IMR-90 (cell line): ENCODE measurements around the gene IL31RA. TPM values are rescaled to one million over a fixed set of nuclear protein-coding genes. Genes with fewer than 3 reads are reported as not detected.

Experiments used
- ATAC-seq: fragments of 200-7000 bp; cut with Tn5 transposase; 2 replicates; pipeline ENCODE4 v1.9.1; 2020; ENCODE audit warnings: low read depth, mild to moderate bottlenecking, moderate library complexity
- BruUV-seq: library from RNA; stranded (reverse); fragments of 400-500 nt; replicated peaks from 2 replicates; lab custom pipeline; 2021; lab: Mats Ljungman, UMichigan
- CTCF ChIA-PET: fragments of 300-600 bp; formaldehyde crosslinking; extraction: SDS; loops from one replicate; lab custom pipeline; 2021; ENCODE audit warnings: antibody characterized with exemption; lab: Yijun Ruan, JAX
- POLR2A ChIA-PET: fragments of 300-600 bp; sonication (Branson Sonifier 250); formaldehyde crosslinking; loops from one replicate; lab custom pipeline; 2022; ENCODE audit warnings: antibody characterized with exemption; ENCODE audit not compliant: unreplicated experiment; lab: Charles Lee
- DNase-seq: peaks from one replicate; pipeline ENCODE4 v3.0.0; 2013
- H2AFZ ChIP-seq: replicated peaks from 2 replicates; pipeline ENCODE3; 2013; ENCODE audit warnings: low read length, mild to moderate bottlenecking; ENCODE audit not compliant: poor library complexity
- H2AK5ac ChIP-seq: 2 replicates; pipeline ENCODE4 v1.6.1; 2013; ENCODE audit warnings: low read depth, low read length, inconsistent platforms
- H2AK9ac ChIP-seq: replicated peaks from 2 replicates; pipeline ENCODE3; 2013; ENCODE audit warnings: mild to moderate bottlenecking, low read depth, low read length, moderate library complexity; ENCODE audit not compliant: poor library complexity
- H2BK120ac ChIP-seq: 2 replicates; pipeline ENCODE4 v1.6.1; 2013; ENCODE audit warnings: low read depth, low read length, inconsistent platforms
- H2BK15ac ChIP-seq: 3 replicates; pipeline ENCODE4 v1.6.1; 2013; ENCODE audit warnings: low read depth, low read length, inconsistent platforms
- H2BK20ac ChIP-seq: 2 replicates; pipeline ENCODE4 v1.6.1; 2013; ENCODE audit warnings: low read depth, mild to moderate bottlenecking, inconsistent platforms, low read length, moderate library complexity
- H2BK5ac ChIP-seq: 2 replicates; pipeline ENCODE4 v1.6.1; 2013; ENCODE audit warnings: mild to moderate bottlenecking, low read depth, low read length, inconsistent platforms; ENCODE audit not compliant: poor library complexity, severe bottlenecking
- H3K14ac ChIP-seq: replicated peaks from 2 replicates; pipeline ENCODE4 v1.6.1; 2013; ENCODE audit warnings: low read depth, low read length, inconsistent platforms
- H3K18ac ChIP-seq: 2 replicates; pipeline ENCODE4 v1.6.1; 2013; ENCODE audit warnings: low read depth, low read length, control low read depth
- H3K23ac ChIP-seq: 2 replicates; pipeline ENCODE4 v1.6.1; 2013; ENCODE audit warnings: low read depth, low read length, inconsistent platforms
- H3K27ac ChIP-seq: 2 replicates; pipeline ENCODE4 v1.5.1; 2013; ENCODE audit warnings: mild to moderate bottlenecking, control low read depth, low read length; ENCODE audit not compliant: insufficient read depth
- H3K27me3 ChIP-seq: 2 replicates; pipeline ENCODE4 v1.6.1; 2013; ENCODE audit warnings: low read length; ENCODE audit not compliant: control insufficient read depth, insufficient read depth
- H3K36me3 ChIP-seq: 2 replicates; pipeline ENCODE4 v1.6.1; 2013; ENCODE audit warnings: low read length, mixed read lengths; ENCODE audit not compliant: control insufficient read depth, insufficient read depth
- H3K4ac ChIP-seq: 2 replicates; pipeline ENCODE4 v1.6.1; 2013; ENCODE audit warnings: low read depth, low read length, inconsistent platforms
- H3K4me1 ChIP-seq: 2 replicates; pipeline ENCODE4 v1.6.1; 2013; ENCODE audit warnings: low read length, mixed read lengths; ENCODE audit not compliant: control insufficient read depth, insufficient read depth
- H3K4me2 ChIP-seq: 2 replicates; pipeline ENCODE4 v1.6.1; 2013; ENCODE audit warnings: low read depth, mild to moderate bottlenecking, control low read depth, low read length, moderate library complexity
- H3K4me3 ChIP-seq: 2 replicates; pipeline ENCODE4 v1.5.1; 2013; ENCODE audit warnings: low read depth, mild to moderate bottlenecking, control low read depth, low read length, moderate library complexity; ENCODE audit not compliant: insufficient read depth
- H3K56ac ChIP-seq: 2 replicates; pipeline ENCODE4 v1.6.1; 2013; ENCODE audit warnings: low read length, inconsistent platforms; ENCODE audit not compliant: insufficient read depth; ENCODE audit errors: extremely low read depth
- H3K79me1 ChIP-seq, 2 experiments: 2 replicates each; pipeline ENCODE4 v1.6.1; 2013; ENCODE audit warnings: low read length in 2 of 2, inconsistent platforms in 1 of 2, low read depth in 1 of 2
- H3K9ac ChIP-seq: 2 replicates; pipeline ENCODE4 v1.6.1; 2013; ENCODE audit warnings: low read depth, low read length, control low read depth
- H3K9me1 ChIP-seq: 2 replicates; pipeline ENCODE4 v1.6.1; 2013; ENCODE audit warnings: low read length, inconsistent platforms; ENCODE audit not compliant: insufficient read depth
- H3K9me3 ChIP-seq: 2 replicates; pipeline ENCODE4 v1.6.1; 2013; ENCODE audit warnings: low read length; ENCODE audit not compliant: control insufficient read depth, insufficient read depth
- H4K20me1 ChIP-seq: 2 replicates; pipeline ENCODE4 v1.6.1; 2013; ENCODE audit warnings: low read length, inconsistent platforms; ENCODE audit not compliant: insufficient read depth
- H4K5ac ChIP-seq: 2 replicates; pipeline ENCODE4 v1.6.1; 2013; ENCODE audit warnings: mild to moderate bottlenecking, low read depth, low read length, control low read depth
- H4K8ac ChIP-seq, 2 experiments: 2 replicates each; pipeline ENCODE4 v1.6.1; 2013; ENCODE audit warnings: low read depth in 2 of 2, low read length in 2 of 2, control low read depth in 1 of 2, inconsistent platforms in 1 of 2
- H4K91ac ChIP-seq: 2 replicates; pipeline ENCODE4 v1.6.1; 2013; ENCODE audit warnings: low read depth, low read length, inconsistent platforms; ENCODE audit not compliant: insufficient read depth
- BHLHE40 ChIP-seq: fragments of 150-350 bp; IDR thresholded peaks from 2 replicates; pipeline ENCODE4 v1.6.1; 2016; ENCODE audit warnings: mild to moderate bottlenecking, low read depth, low read length
- CEBPB ChIP-seq: IDR thresholded peaks from 2 replicates; pipeline ENCODE4 v1.6.1; 2012; ENCODE audit warnings: low read depth, low read length, improper control_type of control experiment
- MAZ ChIP-seq: IDR thresholded peaks from 2 replicates; pipeline ENCODE4 v1.6.1; 2012; ENCODE audit warnings: low read depth, mild to moderate bottlenecking, low read length, improper control_type of control experiment, moderate library complexity, borderline replicate concordance
- MXI1 ChIP-seq: IDR thresholded peaks from 2 replicates; pipeline ENCODE4 v1.6.1; 2012; ENCODE audit warnings: low read depth, mild to moderate bottlenecking, low read length, moderate library complexity, borderline replicate concordance
- POLR2A ChIP-seq: IDR thresholded peaks from 2 replicates; pipeline ENCODE4 v1.6.1; 2012; ENCODE audit warnings: mild to moderate bottlenecking, low read depth, low read length
- RAD21 ChIP-seq: IDR thresholded peaks from 2 replicates; pipeline ENCODE4 v1.6.1; 2012; ENCODE audit warnings: low read length, improper control_type of control experiment
- RFX5 ChIP-seq: IDR thresholded peaks from 2 replicates; pipeline ENCODE4 v1.8.0; 2012; ENCODE audit warnings: low read depth, mild to moderate bottlenecking, low read length, moderate library complexity
- WGBS, 2 experiments: methylation state at CpG; one replicate each; pipeline versions ENCODE4 v1.1.5 to v1.1.7; 2013; ENCODE audit warnings: missing lambda C conversion rate in 2 of 2; ENCODE audit not compliant: insufficient read length in 1 of 2; ENCODE audit errors: extremely low coverage in 2 of 2; 5-methylcytosine and 5-hydroxymethylcytosine counted together
- dilution Hi-C: fragments of 300-500 bp; cut with HindIII; formaldehyde crosslinking; loops from one replicate; pipeline ENCODE4 v1.14.3; 2018; ENCODE audit warnings: low sequenced_read_pairs; ENCODE audit not compliant: unreplicated experiment
- in situ Hi-C: fragments of 300-500 bp; cut with MboI; formaldehyde crosslinking; loops from 3 replicates; pipeline ENCODE4 v1.14.3; 2019; ENCODE audit warnings: low sequenced_read_pairs, inconsistent platforms, mixed read lengths
- intact Hi-C: fragments of 100-400 bp; cut with micrococcal nuclease; formaldehyde crosslinking; loops from 2 replicates; pipeline ENCODE4 v1.10.0; 2022
- polyA plus RNA-seq, 3 experiments: library from polyadenylated mRNA; depleted of rRNA; stranded (reverse); fragments of >200 nt; gene quantifications; 2 replicates each; pipeline ENCODE4 v1.2.3, GENCODE V29; 2012; ENCODE audit warnings: low replicate concordance in 1 of 3
- total RNA-seq: library from RNA; depleted of rRNA; stranded (reverse); fragments of >200 nt; gene quantifications from 2 replicates; pipeline ENCODE4 v1.2.3, GENCODE V29; 2012
- TF ChIP-seq, protein P1 (sequence below): conservative IDR thresholded peaks from 2 replicates; pipeline ENCODE4 v1.5.1; 2012; ENCODE audit warnings: mild to moderate bottlenecking, low read depth, low read length, improper control_type of control experiment
- TF ChIP-seq, protein P2 (sequence below): fragments of 150-350 bp; IDR thresholded peaks from 2 replicates; pipeline ENCODE4 v1.6.1; 2017; ENCODE audit warnings: mild to moderate bottlenecking, antibody characterized with exemption, low read length, low read depth

IL31RA gene
- total and polyA plus RNA-seq, 2 of the 4 experiments (the other 2 are of a cell fraction), result 0.39 to 0.90 TPM

DNA sequence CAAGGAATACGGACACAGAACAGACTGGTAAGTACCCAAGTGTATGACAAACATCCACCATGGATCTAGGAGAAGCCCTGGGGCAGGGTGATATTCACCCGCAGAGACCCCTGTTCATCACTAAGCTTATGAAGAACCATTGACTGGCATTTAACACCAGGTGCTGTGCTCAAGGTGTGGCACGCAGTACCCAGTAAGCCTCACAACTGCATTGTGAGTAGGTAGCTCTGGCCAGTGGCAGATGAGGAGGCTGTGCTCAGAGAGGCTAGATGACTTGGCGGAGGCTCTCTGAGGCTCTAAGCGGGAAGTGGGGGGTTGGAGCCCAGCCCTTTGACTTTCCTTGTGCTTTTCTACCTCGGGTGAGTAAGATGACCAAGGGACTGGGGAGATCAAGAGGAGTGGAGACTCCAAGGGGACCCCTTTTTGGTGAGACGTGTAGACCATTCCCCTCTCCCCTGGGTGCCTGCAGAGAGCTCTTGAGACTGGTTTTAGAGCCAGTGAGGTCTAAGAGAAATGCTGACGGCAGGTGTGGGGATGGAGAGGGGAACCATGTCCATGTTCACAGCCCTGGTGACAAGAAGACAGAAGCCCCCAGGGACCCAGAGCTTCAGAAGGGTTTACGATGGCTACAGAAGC, 72.8 kb downstream of the IL31RA start:
- Histone ChIP-seq H3K27me3 (no peaks in the 10 kb centered on the region), H3K56ac (no peak overlapping the region), H3K4ac (no peak overlapping the region), H2BK5ac (no peak overlapping the region), H3K4me3 (no peak overlapping the region), H3K79me1 (no peaks in the 10 kb centered on the region), H2AK9ac (no peak overlapping the region), H3K18ac (no peak overlapping the region), H3K14ac (no peak overlapping the region), H3K36me3 (no peaks in the 10 kb centered on the region), H2AK5ac (no peak overlapping the region), H4K5ac (no peak overlapping the region), H4K8ac (no peak overlapping the region), H2BK20ac (no peak overlapping the region), H3K9me3 (no peaks in the 10 kb centered on the region), H3K4me2 (no peak overlapping the region), H2AFZ (no peak overlapping the region), H3K27ac (no peak overlapping the region), H3K23ac (no peak overlapping the region), H2BK120ac (no peak overlapping the region), H4K20me1 (no peaks in the 10 kb centered on the region), H2BK15ac (no peak overlapping the region), H3K4me1 (peaks cover 2% of the 10 kb centered on the region; the same call in 1 of the 2 replicates), H4K91ac (no peak overlapping the region), H3K9ac (no peak overlapping the region), H3K9me1 (no peaks in the 10 kb centered on the region; the same call in 1 of the 2 replicates)
- BruUV-seq, result no TSS peak
- intact Hi-C loops, result loop anchor here (5.0 kb wide), 2 partner anchors 212 to 517 kb away; partner anchors contain the start of gene SLC38A9
- dilution Hi-C loops, result no loop called here
- in situ Hi-C loops, result loop anchor here (25.0 kb wide), 1 partner anchor 587 kb away; no protein-coding TSS in a partner anchor
- DNase-seq (no peak), ATAC-seq (no peak)
- WGBS, 2 experiments, result no CpG with 5 or more reads among the region's 9 CpGs
- no peak for TF ChIP-seq RAD21
- TF ChIP-seq RFX5, result no peak
- no peak for TF ChIP-seq MXI1
- no peak for TF ChIP-seq POLR2A
- TF ChIP-seq, protein P1, sequence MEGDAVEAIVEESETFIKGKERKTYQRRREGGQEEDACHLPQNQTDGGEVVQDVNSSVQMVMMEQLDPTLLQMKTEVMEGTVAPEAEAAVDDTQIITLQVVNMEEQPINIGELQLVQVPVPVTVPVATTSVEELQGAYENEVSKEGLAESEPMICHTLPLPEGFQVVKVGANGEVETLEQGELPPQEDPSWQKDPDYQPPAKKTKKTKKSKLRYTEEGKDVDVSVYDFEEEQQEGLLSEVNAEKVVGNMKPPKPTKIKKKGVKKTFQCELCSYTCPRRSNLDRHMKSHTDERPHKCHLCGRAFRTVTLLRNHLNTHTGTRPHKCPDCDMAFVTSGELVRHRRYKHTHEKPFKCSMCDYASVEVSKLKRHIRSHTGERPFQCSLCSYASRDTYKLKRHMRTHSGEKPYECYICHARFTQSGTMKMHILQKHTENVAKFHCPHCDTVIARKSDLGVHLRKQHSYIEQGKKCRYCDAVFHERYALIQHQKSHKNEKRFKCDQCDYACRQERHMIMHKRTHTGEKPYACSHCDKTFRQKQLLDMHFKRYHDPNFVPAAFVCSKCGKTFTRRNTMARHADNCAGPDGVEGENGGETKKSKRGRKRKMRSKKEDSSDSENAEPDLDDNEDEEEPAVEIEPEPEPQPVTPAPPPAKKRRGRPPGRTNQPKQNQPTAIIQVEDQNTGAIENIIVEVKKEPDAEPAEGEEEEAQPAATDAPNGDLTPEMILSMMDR, result no peak
- TF ChIP-seq, protein P2, sequence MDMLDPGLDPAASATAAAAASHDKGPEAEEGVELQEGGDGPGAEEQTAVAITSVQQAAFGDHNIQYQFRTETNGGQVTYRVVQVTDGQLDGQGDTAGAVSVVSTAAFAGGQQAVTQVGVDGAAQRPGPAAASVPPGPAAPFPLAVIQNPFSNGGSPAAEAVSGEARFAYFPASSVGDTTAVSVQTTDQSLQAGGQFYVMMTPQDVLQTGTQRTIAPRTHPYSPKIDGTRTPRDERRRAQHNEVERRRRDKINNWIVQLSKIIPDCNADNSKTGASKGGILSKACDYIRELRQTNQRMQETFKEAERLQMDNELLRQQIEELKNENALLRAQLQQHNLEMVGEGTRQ, result no peak
- no peak for TF ChIP-seq MAZ
- no peak for TF ChIP-seq BHLHE40
- no peak for TF ChIP-seq CEBPB
- CTCF ChIA-PET, result no interaction called here
- POLR2A ChIA-PET, result no interaction called here
